D721Med (cell line): ENCODE results near the gene CCDC137.

Experiments
- DNase-seq: peaks from one replicate; pipeline ENCODE4 v3.0.0; 2011; ENCODE audit warnings: low spot score; ENCODE audit not compliant: insufficient read length
- FAIRE-seq: peaks from 2 replicates; lab custom pipeline; 2011; peaks lifted over from hg19 to GRCh38; lab: Jason Lieb, UNC
- TF ChIP-seq, protein P1 (sequence below): IDR thresholded peaks from 2 replicates; pipeline ENCODE4 v1.5.1; 2012; ENCODE audit warnings: mild to moderate bottlenecking, control low read depth; ENCODE audit not compliant: insufficient read depth; ENCODE audit errors: missing control alignments

Gene CCDC137

DNA sequence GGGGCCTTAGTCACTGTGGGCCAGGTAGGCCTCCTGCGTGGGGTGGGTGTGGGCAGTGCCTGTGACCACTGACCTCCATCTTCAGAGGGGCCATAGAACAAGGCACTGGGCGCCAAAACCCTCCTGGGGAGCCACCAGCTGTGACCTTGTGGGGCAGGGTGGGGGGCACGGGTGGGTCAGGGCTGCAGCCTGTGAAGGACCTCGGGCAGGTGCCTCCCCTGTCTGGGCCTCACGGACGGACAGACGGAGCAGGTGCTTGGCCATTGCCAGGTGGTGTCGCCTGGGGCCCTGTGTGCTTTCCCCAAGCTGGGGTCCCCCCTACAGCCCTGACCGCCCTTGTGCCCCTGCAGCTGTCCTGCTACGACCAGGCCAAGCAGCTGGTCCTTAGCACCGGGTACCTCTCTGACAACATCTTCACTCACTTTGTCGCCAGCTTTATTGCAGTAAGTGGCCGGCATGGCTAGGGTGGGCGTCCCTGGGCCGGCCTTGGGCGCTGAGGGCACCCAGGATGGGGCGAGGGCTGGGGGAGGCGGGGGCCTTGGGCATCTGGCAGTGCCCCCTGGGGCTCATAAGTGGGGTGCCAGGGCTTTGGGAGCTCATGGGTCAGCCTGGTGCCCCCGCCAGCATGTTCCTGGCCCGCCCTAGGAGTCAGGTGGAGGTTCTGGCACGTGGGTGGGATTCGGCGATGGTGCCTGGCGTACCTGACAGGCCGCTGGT lies 50.7 kb downstream of the CCDC137 start:
- no peak for DNase-seq
- no peak for FAIRE-seq
- TF ChIP-seq, protein P1, sequence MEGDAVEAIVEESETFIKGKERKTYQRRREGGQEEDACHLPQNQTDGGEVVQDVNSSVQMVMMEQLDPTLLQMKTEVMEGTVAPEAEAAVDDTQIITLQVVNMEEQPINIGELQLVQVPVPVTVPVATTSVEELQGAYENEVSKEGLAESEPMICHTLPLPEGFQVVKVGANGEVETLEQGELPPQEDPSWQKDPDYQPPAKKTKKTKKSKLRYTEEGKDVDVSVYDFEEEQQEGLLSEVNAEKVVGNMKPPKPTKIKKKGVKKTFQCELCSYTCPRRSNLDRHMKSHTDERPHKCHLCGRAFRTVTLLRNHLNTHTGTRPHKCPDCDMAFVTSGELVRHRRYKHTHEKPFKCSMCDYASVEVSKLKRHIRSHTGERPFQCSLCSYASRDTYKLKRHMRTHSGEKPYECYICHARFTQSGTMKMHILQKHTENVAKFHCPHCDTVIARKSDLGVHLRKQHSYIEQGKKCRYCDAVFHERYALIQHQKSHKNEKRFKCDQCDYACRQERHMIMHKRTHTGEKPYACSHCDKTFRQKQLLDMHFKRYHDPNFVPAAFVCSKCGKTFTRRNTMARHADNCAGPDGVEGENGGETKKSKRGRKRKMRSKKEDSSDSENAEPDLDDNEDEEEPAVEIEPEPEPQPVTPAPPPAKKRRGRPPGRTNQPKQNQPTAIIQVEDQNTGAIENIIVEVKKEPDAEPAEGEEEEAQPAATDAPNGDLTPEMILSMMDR: no peak

DNA sequence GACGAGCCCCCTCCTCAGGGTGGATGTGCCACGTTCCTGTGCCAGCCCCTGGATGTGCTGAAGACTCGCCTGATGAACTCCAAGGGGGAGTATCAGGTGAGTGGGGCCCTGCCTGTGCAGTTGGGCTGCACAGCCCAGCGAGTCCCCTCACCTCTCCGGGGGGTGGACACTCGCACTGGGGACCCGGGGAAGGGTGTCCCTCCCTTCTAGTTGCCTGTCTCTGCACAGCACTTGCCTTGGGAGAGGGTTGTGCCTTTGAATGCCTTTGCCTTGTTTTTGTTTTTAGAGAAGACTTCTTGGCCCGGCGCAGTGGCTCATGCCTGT lies 51.2 kb downstream of the CCDC137 start:
- TF ChIP-seq, protein P1: no peak
- no peak for FAIRE-seq
- no peak for DNase-seq

DNA sequence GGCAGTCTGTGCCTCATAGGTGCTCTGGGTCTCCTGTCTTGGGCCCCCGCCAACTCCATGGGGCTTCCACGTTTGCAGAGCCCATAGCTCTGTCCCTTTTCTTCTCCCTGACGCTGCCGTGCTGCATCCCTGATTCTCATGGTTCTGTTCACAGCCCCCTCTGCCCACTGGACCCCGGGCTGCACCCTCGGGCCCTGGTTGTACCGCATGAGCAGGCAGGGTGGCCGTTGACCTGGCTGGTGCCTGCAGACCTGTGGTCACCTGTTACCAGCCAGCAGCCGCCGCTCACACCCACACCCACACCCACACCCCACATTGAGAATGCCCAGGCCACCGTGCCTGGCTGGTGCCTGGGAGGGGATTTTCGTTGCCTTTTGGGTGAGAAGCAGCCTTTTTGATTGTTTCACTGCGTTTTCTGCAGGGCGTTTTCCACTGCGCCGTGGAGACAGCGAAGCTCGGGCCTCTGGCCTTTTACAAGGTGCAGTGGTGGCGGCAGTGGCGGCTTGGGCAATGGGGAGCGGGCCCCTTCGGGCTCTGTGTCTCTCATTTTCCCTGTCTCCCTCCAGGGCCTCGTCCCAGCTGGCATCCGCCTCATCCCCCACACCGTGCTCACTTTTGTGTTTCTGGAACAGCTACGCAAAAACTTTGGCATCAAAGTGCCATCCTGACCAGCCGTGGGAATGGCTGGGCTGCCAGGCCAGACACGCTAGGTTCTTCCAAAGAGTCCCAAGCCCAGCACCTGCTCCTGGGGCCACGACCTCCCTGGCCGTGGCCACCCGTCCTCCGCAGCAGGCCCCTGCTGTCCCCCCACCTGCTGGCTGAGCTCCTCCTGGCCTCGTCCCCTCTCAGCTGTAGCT lies 53.1 kb downstream of the CCDC137 start:
- no peak for FAIRE-seq
- TF ChIP-seq, protein P1: no peak

DNA sequence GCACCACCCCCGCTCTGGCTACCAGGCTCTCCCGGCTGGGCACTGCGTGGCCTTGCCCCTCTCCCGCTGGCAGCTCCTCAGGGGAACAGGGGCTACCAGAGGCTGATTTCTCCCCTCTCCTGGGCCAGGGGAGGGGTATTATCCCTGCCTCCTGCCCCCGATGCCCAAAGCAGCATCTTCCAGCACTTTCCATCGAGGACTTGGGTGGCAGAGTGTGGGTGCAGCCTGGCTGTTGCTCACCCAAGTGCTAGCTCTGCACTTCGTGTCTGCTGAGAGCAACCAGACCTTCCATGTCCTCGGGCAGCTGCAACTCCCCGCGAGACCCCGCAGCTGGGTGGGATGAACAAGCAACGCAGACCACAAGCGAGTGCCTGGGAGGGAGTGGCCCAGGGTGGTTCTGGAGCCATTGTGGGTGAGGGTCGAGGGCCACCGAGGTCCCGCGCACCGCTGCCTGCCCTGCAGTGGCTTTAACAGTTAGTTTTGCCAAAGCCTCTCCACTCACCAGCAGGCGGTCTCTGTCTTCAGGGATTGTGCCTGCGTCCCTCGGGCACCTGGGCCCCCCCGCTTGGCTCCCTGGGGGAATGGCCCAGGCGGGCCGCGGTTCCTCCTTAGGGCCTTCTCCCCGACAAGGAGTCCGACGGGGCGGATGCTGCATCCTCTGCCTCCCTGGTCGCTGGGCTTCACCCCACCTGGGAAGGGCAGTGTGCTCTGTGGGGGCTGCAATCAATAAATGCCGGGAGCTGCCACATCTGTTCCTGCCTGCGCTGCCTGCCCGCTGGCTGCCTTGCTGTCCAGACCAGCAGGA lies 53.9 kb downstream of the CCDC137 start:
- TF ChIP-seq, protein P1: no peak
- FAIRE-seq: no peak
- no peak for DNase-seq

More for the DNA sequence above, 53.1 kb downstream of the CCDC137 start:
- DNase-seq: no peak

DNA sequence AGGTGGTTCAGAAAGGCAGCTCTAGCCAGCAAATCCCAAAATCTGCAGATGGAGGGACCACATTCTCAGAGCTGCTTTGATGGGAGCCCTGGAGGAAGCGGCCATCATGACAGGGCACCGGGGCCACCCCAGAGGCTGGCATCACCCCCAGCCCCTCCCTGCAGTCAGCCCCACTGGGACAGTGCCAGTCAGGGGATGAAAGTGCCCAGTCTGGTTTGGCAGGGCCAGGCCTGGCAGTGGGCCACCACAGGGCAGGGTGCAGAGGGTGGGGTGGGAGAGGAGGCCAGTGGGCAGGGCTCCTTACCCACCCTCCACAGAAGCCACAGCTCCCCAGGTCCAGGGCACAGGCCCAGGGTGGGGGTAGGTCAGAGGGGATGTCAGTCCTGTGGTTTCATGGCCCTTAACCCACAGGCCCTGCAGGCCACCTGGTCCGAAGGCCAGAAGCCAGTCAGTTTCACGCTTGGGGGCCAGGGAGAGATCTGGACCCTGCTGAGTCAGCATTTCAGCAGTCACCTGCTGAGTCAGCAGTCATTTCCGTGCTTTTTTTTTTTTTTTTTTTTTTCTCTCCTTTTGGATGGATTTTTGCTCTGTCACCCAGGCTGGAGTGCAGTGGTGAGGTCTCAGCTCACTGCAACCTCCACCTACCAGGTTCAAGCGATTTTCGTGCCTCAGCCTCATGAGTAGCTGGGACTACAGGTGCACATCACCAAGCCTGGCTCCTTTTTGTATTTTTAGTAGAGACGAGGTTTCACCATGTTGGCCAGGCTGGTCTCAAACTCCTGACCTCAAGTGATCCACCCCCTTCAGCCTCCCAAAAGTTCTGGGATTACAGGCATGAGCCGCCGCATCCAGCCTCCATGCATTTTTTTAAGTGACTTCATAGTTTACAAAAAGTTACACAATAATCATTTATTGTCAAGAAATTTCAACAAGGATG lies 55.9 kb downstream of the CCDC137 start:
- TF ChIP-seq, protein P1: no peak
- DNase-seq (no peak), FAIRE-seq (no peak)
